Transverse colon (tissue), 4 donors: Measurements from ENCODE around the gene TTYH2. TPM values are rescaled to one million over a fixed set of nuclear protein-coding genes. Genes with fewer than 3 reads are reported as not detected.

ENCODE experiments used
- DNase-seq: peaks from one replicate; pipeline ENCODE4 v3.0.0-alpha.2; 2019
- H3K27ac ChIP-seq, 4 donors: fragments of 200-600 bp; sonication (generic); 2 replicates each; pipeline ENCODE4 v1.5.1; 2016 to 2018; ENCODE audit warnings: inconsistent platforms in 4 of 4
- H3K27me3 ChIP-seq: fragments of 200-600 bp; sonication (generic); 2 replicates; pipeline ENCODE4 v1.5.1; 2017; ENCODE audit warnings: inconsistent platforms
- H3K36me3 ChIP-seq, 4 donors: fragments of 200-600 bp; sonication (generic); 2 replicates each; pipeline ENCODE4 v1.5.1; 2017 to 2019; ENCODE audit warnings: inconsistent platforms in 4 of 4
- H3K4me1 ChIP-seq, 4 donors: fragments of 200-600 bp; sonication (generic); 2 replicates each; pipeline ENCODE4 v1.5.1; 2017 to 2020; ENCODE audit warnings: inconsistent platforms in 4 of 4
- H3K4me3 ChIP-seq, 4 donors: fragments of 200-600 bp; sonication (generic); 1 replicate in 1 of 4; 2 replicates in 3 of 4; pipeline versions ENCODE4 v1.5.1 to v1.6.1; 2017 to 2019; ENCODE audit warnings: inconsistent platforms in 4 of 4
- H3K9me3 ChIP-seq, 2 donors: fragments of 200-600 bp; sonication (generic); 2 replicates each; pipeline ENCODE4 v1.5.1; 2017 to 2019; ENCODE audit warnings: inconsistent platforms in 2 of 2
- EP300 ChIP-seq: sonication (generic); formaldehyde crosslinking; IDR thresholded peaks from one replicate; pipeline ENCODE4 v1.6.1; 2017; ENCODE audit warnings: antibody characterized with exemption, low read depth
- POLR2A ChIP-seq: fragments of 450-650 bp; IDR thresholded peaks from one replicate; pipeline ENCODE4 v1.6.1; 2016; ENCODE audit warnings: antibody characterized with exemption, mild to moderate bottlenecking, moderate library complexity
- POLR2AphosphoS5 ChIP-seq, 3 donors: sonication (generic); formaldehyde crosslinking; IDR thresholded peaks; one replicate each; pipeline ENCODE4 v1.6.1; 2016; ENCODE audit warnings: antibody characterized with exemption in 3 of 3
- WGBS, 2 donors: methylation state at CpG; one replicate each; pipeline ENCODE4 v1.1.5; 2018; ENCODE audit warnings: low coverage in 1 of 2; 5-methylcytosine and 5-hydroxymethylcytosine counted together
- in situ Hi-C, 4 donors: fragments of 200-750 bp; cut with MboI; loops; one replicate each; pipeline versions ENCODE4 v1.15.0 to v1.15.1; 2017; ENCODE audit warnings: low sequenced_read_pairs in 3 of 4, low pct_ligation_motif_present in 1 of 4, low pct_unique_long_range_greater_than_20kb in 1 of 4
- intact Hi-C: fragments of 100-400 bp; cut with DNase I; formaldehyde crosslinking; loops from one replicate; pipeline ENCODE4 v1.15.1; 2023; ENCODE audit warnings: low total_unique reads
- total RNA-seq, 4 donors: library from RNA; depleted of rRNA; stranded (reverse); fragments of >200 nt; gene quantifications; one replicate each; pipeline ENCODE4 v1.1.0, GENCODE V29; 2016
- TF ChIP-seq, protein P1 (sequence below), 5 experiments: fragments of 200-600 bp in 3 of 5; fragments of 450-650 bp in 2 of 5; sonication (generic) in 3 of 5; IDR thresholded peaks; 1 replicate in 2 of 5; 2 replicates in 3 of 5; pipeline ENCODE4 v1.5.1; 2016 to 2017; ENCODE audit warnings: antibody characterized with exemption in 5 of 5, inconsistent platforms in 3 of 5, mild to moderate bottlenecking in 2 of 5, moderate library complexity in 1 of 5

The TTYH2 gene
- total RNA-seq, 4 donors from 2014 or later, result 0.37 to 5.2 (median 2.3) TPM

DNA sequence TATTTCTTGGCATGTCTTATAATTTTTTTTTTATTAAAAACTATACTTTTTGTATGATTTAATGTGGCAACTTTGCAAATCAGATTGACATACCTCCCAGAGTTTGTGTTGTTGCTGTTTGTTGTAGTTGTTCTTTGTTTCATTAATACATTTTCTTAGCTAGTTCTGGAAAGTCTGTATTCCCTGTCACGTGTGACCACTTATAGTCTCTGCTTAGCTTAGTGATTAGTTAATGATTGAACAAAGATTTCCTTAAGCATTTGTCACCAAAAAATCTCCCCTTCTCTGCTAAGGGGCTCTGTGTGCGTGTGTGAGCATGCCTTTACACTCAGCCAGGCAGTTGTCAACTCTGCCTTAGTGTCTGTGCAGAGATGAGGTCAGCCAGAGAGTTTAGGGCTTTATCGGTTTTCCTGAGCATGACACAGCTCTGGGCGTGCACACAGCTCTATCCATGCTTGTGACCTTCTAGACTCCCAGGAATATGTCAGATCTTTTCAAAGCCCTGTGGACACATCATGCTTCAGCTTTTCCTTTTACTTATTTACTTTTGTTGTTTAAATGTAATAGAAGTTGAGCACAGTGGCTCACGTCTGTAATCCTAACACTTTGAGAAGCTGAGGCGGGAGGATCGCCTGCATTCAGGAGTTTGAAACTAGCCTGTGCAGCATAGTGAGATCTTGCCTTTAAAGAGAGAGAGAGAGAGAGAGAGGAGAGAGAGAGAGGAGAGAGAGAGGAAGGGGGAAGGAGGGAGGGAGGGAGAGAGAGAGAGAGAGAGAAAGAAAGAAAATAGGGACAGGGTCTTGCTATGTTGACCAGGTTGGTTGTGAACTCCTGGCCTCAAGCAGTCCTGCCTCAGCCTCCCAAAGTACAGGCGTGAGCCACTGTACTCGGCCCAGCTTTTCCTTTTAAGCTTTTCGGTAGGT is 82.5 kb downstream of the TTYH2 start:
- H3K4me1 ChIP-seq, result peaks cover 0 to 6% (median 0%) of the 10 kb centered on the region in 4 donors
- in situ Hi-C loops (no loop called here), intact Hi-C loops (loop anchor here (10.0 kb wide), 1 partner anchor 91 kb away; the partner anchor contains the start of gene RPL38)
- H3K36me3 ChIP-seq, result no peaks in the 10 kb centered on the region
- no peaks in the 10 kb centered on the region for H3K9me3 ChIP-seq
- no peak overlapping the region for H3K4me3 ChIP-seq
- peaks cover 17% of the 10 kb centered on the region for H3K27me3 ChIP-seq
- WGBS, 2 donors, result 63 to 72% methylated on average over 4 to 10 of the region's 10 CpGs
- DNase-seq, result no peak
- H3K27ac ChIP-seq, result no peak overlapping the region
- TF ChIP-seq EP300 (no peak), POLR2A (no peak), POLR2AphosphoS5 (IDR thresholded peaks at IDR 0.05) (no peak)
- TF ChIP-seq, protein P1, sequence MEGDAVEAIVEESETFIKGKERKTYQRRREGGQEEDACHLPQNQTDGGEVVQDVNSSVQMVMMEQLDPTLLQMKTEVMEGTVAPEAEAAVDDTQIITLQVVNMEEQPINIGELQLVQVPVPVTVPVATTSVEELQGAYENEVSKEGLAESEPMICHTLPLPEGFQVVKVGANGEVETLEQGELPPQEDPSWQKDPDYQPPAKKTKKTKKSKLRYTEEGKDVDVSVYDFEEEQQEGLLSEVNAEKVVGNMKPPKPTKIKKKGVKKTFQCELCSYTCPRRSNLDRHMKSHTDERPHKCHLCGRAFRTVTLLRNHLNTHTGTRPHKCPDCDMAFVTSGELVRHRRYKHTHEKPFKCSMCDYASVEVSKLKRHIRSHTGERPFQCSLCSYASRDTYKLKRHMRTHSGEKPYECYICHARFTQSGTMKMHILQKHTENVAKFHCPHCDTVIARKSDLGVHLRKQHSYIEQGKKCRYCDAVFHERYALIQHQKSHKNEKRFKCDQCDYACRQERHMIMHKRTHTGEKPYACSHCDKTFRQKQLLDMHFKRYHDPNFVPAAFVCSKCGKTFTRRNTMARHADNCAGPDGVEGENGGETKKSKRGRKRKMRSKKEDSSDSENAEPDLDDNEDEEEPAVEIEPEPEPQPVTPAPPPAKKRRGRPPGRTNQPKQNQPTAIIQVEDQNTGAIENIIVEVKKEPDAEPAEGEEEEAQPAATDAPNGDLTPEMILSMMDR (IDR thresholded peaks at IDR 0.05), result no peak

DNA sequence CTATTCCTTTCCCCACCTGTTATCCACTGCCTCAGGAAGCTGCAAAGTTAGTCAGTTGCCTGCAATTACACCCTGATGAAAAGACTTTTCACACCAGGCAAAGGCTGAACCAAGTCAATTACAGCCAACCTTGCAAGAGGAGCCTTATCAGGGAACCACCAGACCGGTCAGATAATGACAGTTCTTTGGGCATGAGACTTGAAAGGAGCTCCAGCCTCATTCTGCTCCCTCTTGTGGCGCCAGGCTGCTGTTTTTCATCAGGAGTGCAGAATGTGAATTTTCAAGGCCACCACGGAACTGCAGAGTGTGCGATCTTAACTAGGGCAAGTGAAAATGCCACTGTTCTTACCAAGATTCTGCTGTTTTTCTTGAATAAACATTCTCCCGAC is 83.2 kb downstream of the TTYH2 start:
- peaks cover 0 to 6% (median 0%) of the 10 kb centered on the region in 4 donors for H3K4me1 ChIP-seq
- no peaks in the 10 kb centered on the region for H3K9me3 ChIP-seq
- H3K27me3 ChIP-seq, result peaks cover 17% of the 10 kb centered on the region
- H3K36me3 ChIP-seq, result no peaks in the 10 kb centered on the region
- no peak overlapping the region for H3K4me3 ChIP-seq
- WGBS, 2 donors, result 0 to 12% methylated on average over 1 to 5 of the region's 5 CpGs
- TF ChIP-seq, protein P1 (IDR thresholded peaks at IDR 0.05), result peak; percentile 32 to 49 (median 34)
- TF ChIP-seq EP300, result no peak
- peak; percentile 42 for DNase-seq
- no peak overlapping the region for H3K27ac ChIP-seq
- intact Hi-C loops, result loop anchor here (10.0 kb wide), 1 partner anchor 92 kb away; the partner anchor contains the start of gene RPL38
- in situ Hi-C loops, result no loop called here

DNA sequence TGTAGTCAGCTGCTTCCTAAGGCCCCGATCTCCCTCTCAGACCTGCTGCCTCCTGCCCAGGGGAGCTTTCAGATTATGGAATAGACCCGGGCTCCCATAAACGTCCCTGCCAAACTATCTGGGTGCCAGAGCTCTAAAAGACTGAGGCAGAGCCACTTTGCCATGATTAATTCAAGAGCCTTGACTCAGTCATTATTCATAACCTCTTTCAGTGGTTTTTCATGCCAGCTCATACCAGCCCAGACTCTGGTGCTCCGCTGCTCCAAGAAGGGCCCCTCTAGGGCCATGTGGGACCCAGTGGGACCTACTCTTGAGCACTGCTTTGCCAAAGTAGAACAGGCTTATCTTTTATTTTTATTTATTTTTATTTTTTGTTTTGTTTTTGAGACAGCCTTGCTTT is 84.6 kb downstream of the TTYH2 start:
- H3K27ac ChIP-seq, result no peak overlapping the region
- intact Hi-C loops (loop anchor here (10.0 kb wide), 1 partner anchor 93 kb away; the partner anchor contains the start of gene RPL38), in situ Hi-C loops (no loop called here)
- no peak for DNase-seq
- no peak for TF ChIP-seq EP300
- TF ChIP-seq, protein P1 (IDR thresholded peaks at IDR 0.05), result no peak
- TF ChIP-seq POLR2A, result no peak
- TF ChIP-seq POLR2AphosphoS5 (IDR thresholded peaks at IDR 0.05), result no peak
- 84% methylated on average over 4 of the region's 4 CpGs; no CpG with 5 or more reads in 1 of the 2 donors for WGBS, 2 donors
- no peaks in the 10 kb centered on the region for H3K9me3 ChIP-seq
- peaks cover 0 to 6% (median 0%) of the 10 kb centered on the region in 4 donors for H3K4me1 ChIP-seq
- peaks cover 17% of the 10 kb centered on the region for H3K27me3 ChIP-seq
- no peak overlapping the region for H3K4me3 ChIP-seq
- H3K36me3 ChIP-seq, result no peaks in the 10 kb centered on the region

DNA sequence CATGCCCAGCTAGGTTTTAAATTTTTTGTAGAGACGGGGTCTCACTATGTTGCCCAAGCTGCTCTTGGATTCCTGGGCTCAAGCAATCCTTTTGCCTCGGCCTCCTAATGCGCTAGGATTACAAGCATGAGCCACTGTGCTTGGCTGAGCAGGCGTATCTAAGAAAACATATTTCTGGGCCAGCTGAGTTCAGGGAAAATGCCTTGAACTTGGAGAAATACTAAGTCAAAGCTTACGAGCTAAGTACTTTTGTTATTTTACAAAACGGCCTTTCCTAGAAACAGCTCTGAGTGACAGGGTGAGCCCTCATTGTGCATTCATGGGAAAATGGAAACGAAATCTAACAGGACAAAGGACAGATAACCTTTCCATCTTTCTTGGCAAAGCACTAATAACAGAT is 85.4 kb downstream of the TTYH2 start:
- intact Hi-C loops, result loop anchor here (10.0 kb wide), 1 partner anchor 94 kb away; the partner anchor contains the start of gene RPL38
- WGBS, 2 donors, result 32 to 80% methylated on average over 2 to 7 of the region's 7 CpGs
- in situ Hi-C loops, result no loop called here

More for the DNA sequence above, 85.4 kb downstream of the TTYH2 start:
- Histone ChIP-seq H3K27me3 (peaks cover 17% of the 10 kb centered on the region), H3K27ac (no peak overlapping the region), H3K9me3 (no peaks in the 10 kb centered on the region), H3K4me3 (no peak overlapping the region), H3K4me1 (peaks cover 0 to 6% (median 0%) of the 10 kb centered on the region in 4 donors), H3K36me3 (no peaks in the 10 kb centered on the region)
- no peak for TF ChIP-seq POLR2AphosphoS5 (IDR thresholded peaks at IDR 0.05)
- no peak for TF ChIP-seq EP300
- TF ChIP-seq POLR2A, result no peak
- TF ChIP-seq, protein P1 (IDR thresholded peaks at IDR 0.05), result no peak
- DNase-seq, result no peak
